Measurements from ENCODE around the gene KRT75. TPM values are rescaled to one million over a fixed set of nuclear protein-coding genes. Genes with fewer than 3 reads are reported as not detected.

KRT75 gene
- not detected for total RNA-seq

DNA sequence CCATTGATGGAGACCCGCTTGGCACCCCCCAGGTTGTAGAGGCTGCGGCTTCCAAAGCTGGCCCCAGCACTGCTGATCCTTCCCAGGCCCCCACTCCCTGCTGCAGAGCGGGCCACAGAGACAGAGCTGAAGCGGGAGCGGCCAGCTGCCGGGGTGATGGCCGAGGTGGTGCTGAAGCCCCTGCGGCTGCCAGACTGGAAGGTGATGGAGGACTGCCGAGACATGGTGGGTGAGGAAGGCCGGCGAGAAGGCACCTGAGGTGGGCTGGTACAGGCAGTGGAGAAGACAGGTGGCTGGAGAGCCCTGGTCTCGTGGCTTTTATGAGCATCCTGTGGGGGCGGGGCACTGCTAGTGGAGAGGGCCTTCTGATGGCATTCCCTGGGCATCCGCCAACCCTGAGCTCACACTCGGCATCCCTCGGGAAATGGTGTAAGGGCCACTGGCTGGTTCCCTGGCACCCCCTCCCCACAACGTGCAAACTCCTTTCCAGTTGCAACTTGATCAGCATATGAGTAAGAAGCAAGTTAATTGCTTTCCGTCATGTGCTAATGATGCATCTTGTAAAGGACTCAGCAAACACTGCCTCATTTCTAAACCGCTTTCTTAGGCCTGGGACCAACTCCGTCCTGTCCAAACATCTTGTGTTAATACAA is at the start of gene KRT75:
TSS of gene KRT75 (minus strand) at position 291 of the 653 bp plus-strand sequence. CDS start at position 224, 67 bp downstream.

DNA sequence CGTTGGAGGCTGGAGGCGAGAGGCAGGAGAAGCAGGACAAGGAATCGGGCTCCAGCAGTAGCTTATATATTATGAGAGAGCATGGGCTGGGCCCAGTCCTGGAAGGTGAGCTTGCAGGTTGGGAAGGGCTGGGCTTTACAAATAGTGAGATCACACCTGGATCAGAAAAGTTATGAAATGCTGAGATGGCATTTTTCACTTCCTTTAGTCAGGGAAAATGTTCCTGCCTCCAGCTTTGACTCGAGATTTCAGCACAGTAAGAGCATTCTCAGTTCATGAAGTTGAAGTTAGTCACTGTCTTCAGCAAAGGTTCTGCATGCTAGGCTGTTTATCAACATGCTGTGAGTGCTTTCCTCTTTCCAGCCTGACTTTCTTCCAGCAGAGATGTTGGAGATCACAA is 39.6 kb upstream of the KRT75 start, which contains the start of gene KRT6C:
TSS of gene KRT6C (minus strand) at position 38 of the 400 bp plus-strand sequence. CDS start 68 bp downstream, outside the sequence.

DNA sequence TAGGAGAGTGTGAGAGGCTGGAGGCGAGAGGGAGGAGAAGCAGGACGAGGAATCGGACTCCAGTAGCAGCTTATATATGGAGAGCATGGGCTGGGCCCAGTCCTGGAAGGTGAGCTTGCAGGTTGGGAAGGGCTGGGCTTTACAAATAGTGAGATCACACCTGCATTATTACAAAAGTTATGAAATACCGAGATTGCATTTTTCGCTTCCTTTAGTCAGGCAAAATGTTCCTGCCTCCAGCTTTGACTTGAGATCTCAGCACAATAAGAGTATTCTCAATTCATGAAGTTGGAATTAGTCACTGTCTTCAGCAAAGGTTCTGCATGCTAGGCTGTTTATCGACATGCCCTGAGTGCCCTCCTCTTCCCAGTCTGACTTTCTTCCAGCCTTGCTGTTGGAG is 17.9 kb upstream of the KRT75 start, which contains the start of gene KRT6B:
TSS of gene KRT6B (minus strand) at position 46 of the 400 bp plus-strand sequence. CDS start 68 bp downstream, outside the sequence.

GRCh38 chr12:52405922-52406385 is 28.2 kb downstream of the KRT75 start, which contains the start of gene KRT82:
TSS of gene KRT82 (minus strand) at chr12:52406335. CDS start at chr12:52406277, 58 bp downstream.

DNA sequence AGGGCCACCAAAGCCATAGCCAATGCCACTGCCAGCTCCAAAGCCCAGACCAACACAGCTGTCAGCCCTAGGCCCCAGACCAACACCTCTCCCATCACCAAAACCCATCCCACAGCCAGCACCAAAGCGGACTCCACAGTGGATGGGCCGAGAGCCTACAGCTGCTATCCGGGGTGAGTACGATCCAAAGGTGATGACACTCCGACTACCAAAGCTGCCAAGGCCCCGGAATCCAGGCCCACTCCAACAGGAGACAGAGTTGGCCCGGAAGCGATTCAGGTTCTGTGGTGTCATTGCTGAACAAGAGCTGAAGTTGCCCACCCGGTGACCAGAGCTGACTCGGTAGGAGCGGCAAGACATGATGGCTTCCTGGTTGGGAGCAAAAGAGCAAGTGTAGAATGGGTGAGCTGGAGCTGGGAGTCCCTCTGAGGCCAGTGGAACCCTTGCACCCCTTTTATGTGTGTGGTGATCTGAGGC is 48.9 kb downstream of the KRT75 start, which contains the start of gene KRT84:
TSS of gene KRT84 (minus strand) at position 427 of the 477 bp plus-strand sequence. CDS start at position 360, 67 bp downstream.

Other genes with a start within 250 kb of the KRT75 start
- gene KRT80, start 242.4 kb downstream of the KRT75 start, total RNA-seq: 0.70 TPM
- gene KRT7, start 201.1 kb downstream of the KRT75 start, total RNA-seq: 43.1 TPM
- gene KRT86, start 159.7 kb downstream of the KRT75 start, total RNA-seq: not detected
- gene KRT81, start 142.8 kb downstream of the KRT75 start, total RNA-seq: not detected
- not detected for gene KRT83, start 113.0 kb downstream of the KRT75 start, total RNA-seq
- not detected for gene KRT85, start 66.9 kb downstream of the KRT75 start, total RNA-seq
- gene KRT84, start 48.7 kb downstream of the KRT75 start, total RNA-seq: not detected
- not detected for gene KRT82, start 28.0 kb downstream of the KRT75 start, total RNA-seq
- gene KRT6B, start 17.8 kb upstream of the KRT75 start, total RNA-seq: not detected
- gene KRT6C, start 39.4 kb upstream of the KRT75 start, total RNA-seq: not detected
- not detected for gene KRT6A, start 58.9 kb upstream of the KRT75 start, total RNA-seq
- gene KRT5, start 86.0 kb upstream of the KRT75 start, total RNA-seq: 2.6 TPM
- gene KRT71, start 118.8 kb upstream of the KRT75 start, total RNA-seq: 0.29 TPM
- gene KRT74, start 139.5 kb upstream of the KRT75 start, total RNA-seq: not detected
- gene KRT72, start 167.1 kb upstream of the KRT75 start, total RNA-seq: not detected
- gene KRT73, start 184.2 kb upstream of the KRT75 start, total RNA-seq: not detected
- not detected for gene KRT2, start 217.8 kb upstream of the KRT75 start, total RNA-seq
- gene KRT1, start 246.0 kb upstream of the KRT75 start, total RNA-seq: 2.2 TPM